ENCODE measurements around the gene IRX3. TPM values are rescaled to one million over a fixed set of nuclear protein-coding genes. Genes with fewer than 3 reads are reported as not detected.

Gene IRX3
- total and polyA plus RNA-seq, 11 donors: 28.6 to 101 (median 45.9) TPM

DNA sequence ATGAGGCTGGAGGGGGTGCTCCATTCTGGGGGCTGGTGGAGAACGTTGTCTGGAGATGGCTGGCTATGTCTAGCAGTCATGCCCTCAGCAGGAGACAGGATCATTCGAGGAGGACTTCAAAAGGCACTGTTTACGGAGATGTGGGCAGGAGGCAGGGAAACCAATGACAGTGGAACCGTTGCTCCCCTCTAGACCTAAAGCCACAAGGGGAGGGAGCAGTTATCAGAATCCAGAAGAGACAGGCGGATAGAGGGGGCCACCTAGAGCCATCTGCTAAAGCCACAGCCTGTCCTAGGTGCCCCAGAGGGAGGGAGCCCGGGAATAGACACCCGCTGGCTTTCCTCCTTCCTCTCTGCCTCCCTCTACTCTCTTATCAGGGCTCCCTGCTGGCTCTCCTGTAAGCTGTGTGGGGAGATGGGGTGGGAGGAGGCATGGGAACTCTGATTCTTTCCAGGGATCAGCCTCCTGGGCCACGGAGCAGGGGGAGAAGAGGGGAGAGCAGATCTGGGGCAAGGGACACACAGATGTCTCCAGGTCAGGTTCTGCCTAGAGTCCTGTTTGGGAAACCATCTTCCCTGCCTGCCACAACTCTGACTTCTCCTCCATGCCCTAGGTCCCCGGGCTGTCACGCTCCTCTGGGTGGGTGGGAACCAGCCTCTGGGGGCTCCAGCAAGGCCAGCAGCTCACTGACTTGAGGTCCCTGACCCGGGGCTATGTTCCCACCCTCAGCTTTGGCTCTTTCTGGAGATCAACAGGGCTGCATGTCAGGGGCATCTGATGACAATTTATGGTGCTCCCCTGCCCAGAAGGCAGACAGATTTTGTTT lies 42.3 kb downstream of the IRX3 start:
- Histone ChIP-seq H3K27me3 (no peaks in the 10 kb centered on the region), H3K4me3 (no peak overlapping the region), H3K4me1 (peaks cover 0 to 26% (median 18%) of the 10 kb centered on the region in 12 donors), H3K27ac (no peak overlapping the region), H3K9me3 (no peaks in the 10 kb centered on the region), H3K36me3 (no peaks in the 10 kb centered on the region)
- DNase-seq: no peak
- intact Hi-C loops (cut with DNase I): no loop called here
- 38 to 58% (median 42%) methylated on average over 9 to 11 of the region's 11 CpGs for WGBS, 4 donors
- TF ChIP-seq, protein P1, sequence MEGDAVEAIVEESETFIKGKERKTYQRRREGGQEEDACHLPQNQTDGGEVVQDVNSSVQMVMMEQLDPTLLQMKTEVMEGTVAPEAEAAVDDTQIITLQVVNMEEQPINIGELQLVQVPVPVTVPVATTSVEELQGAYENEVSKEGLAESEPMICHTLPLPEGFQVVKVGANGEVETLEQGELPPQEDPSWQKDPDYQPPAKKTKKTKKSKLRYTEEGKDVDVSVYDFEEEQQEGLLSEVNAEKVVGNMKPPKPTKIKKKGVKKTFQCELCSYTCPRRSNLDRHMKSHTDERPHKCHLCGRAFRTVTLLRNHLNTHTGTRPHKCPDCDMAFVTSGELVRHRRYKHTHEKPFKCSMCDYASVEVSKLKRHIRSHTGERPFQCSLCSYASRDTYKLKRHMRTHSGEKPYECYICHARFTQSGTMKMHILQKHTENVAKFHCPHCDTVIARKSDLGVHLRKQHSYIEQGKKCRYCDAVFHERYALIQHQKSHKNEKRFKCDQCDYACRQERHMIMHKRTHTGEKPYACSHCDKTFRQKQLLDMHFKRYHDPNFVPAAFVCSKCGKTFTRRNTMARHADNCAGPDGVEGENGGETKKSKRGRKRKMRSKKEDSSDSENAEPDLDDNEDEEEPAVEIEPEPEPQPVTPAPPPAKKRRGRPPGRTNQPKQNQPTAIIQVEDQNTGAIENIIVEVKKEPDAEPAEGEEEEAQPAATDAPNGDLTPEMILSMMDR (IDR thresholded peaks at IDR 0.05): peak in 2 of 12 donors; percentile 8 to 13
- no peak for TF ChIP-seq POLR2A (IDR thresholded peaks at IDR 0.05)
- peak in 2 of 4 donors; percentile 34 to 43 for ATAC-seq

DNA sequence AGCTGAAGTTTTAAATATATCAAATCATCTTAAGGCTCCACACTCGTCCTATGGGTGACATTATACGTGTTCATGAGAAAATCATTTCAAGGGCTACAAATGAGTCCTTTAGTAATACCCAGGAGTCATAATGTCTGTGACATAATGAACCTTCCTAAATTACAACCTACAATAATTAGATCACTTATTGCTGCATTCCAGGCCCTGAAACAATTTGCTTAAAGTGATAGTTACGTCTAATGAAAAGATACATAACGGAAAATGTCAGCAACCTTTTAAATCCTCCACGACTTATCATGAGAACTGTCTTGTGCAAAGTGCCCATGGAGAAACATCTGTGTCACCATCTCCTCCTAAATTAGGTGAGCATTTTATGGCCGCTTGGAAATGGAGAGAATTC lies 43.4 kb downstream of the IRX3 start:
- no peak for TF ChIP-seq POLR2A (IDR thresholded peaks at IDR 0.05)
- TF ChIP-seq, protein P1 (IDR thresholded peaks at IDR 0.05): no peak
- H3K27me3 ChIP-seq: no peaks in the 10 kb centered on the region
- WGBS, 4 donors: 88 to 92% (median 90%) methylated on average over 6 of the region's 6 CpGs

DNA sequence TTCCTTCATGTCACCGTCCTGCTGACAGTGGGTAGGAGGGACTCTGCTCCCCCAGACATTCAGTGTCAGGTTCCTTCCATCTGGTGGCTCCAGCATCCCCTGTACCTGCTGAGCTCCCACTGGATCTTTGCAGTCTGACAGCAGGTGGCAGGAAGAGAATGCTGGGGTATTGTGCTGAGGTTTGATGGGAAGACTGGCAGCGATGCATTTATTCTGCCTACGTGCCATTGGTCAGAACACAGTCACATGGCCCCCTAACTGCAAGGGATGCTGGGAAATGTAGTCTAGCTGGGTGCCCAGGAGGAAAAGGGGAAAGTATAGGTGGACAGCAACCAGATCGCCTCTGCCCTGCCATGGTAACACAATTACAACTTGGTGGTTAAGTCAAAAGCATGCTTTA lies 44.4 kb downstream of the IRX3 start:
- H3K27ac ChIP-seq: no peak overlapping the region
- DNase-seq (no peak), ATAC-seq (no peak)
- H3K27me3 ChIP-seq: no peaks in the 10 kb centered on the region
- H3K4me1 ChIP-seq: peaks cover 0 to 30% (median 20%) of the 10 kb centered on the region in 12 donors
- H3K36me3 ChIP-seq: no peaks in the 10 kb centered on the region
- H3K9me3 ChIP-seq: no peaks in the 10 kb centered on the region
- 70 to 90% (median 86%) methylated on average over 4 of the region's 4 CpGs for WGBS, 4 donors
- H3K4me3 ChIP-seq: no peak overlapping the region
- TF ChIP-seq, protein P1 (IDR thresholded peaks at IDR 0.05): no peak
- no peak for TF ChIP-seq POLR2A (IDR thresholded peaks at IDR 0.05)
- intact Hi-C loops (cut with DNase I): no loop called here

More for the DNA sequence above, 43.4 kb downstream of the IRX3 start:
- DNase-seq (no peak), ATAC-seq (no peak)
- Histone ChIP-seq H3K36me3 (no peaks in the 10 kb centered on the region), H3K4me1 (peaks cover 0 to 29% (median 20%) of the 10 kb centered on the region in 12 donors), H3K4me3 (no peak overlapping the region), H3K9me3 (no peaks in the 10 kb centered on the region), H3K27ac (no peak overlapping the region)
- intact Hi-C loops (cut with DNase I): no loop called here

DNA sequence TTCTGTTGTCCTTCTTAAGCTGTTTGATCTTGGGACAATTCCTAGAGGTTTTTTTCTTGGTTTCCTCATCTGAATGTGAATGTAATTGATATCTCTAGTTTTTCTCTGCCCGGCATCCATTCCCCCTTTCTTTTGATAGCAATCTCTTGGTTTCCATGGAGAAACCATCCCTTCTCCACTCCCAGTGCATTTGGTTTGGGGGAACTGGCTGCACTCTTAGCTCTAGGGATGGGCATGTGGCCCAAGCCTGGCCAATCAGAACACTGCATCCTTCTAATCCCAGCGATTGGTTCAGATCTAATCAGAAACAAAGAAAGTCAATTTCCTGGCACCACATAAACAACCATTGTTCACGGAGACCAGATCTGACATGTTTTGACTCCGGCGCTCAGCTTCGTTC lies 45.1 kb downstream of the IRX3 start:
- Histone ChIP-seq H3K27me3 (no peaks in the 10 kb centered on the region), H3K36me3 (no peaks in the 10 kb centered on the region), H3K9me3 (peaks cover 0 to 3% (median 0%) of the 10 kb centered on the region in 12 donors), H3K27ac (no peak overlapping the region), H3K4me3 (no peak overlapping the region), H3K4me1 (peaks cover 0 to 36% (median 20%) of the 10 kb centered on the region in 12 donors)
- 69 to 77% (median 72%) methylated on average over 6 of the region's 6 CpGs for WGBS, 4 donors
- ATAC-seq (no peak), DNase-seq (peak in 1 of 5 donors; percentile 2)
- intact Hi-C loops (cut with DNase I): no loop called here
- TF ChIP-seq POLR2A (IDR thresholded peaks at IDR 0.05): no peak
- TF ChIP-seq, protein P1 (IDR thresholded peaks at IDR 0.05): no peak

All from heart left ventricle (tissue), 16 donors.